Measurements from ENCODE around the gene SPPL2B.

GRCh38 chr19:2326699-2327360 lies 1.7 kb upstream of the SPPL2B start:
- TF ChIP-seq CTCF (conservative IDR thresholded peaks at IDR 0.05; ENCODE audit: low read depth in 2 of 2) = no peak
- TF ChIP-seq EZH2 (IDR thresholded peaks at IDR 0.05; ENCODE audit: low read depth, unreplicated experiment) = no peak
- no peak for TF ChIP-seq POLR2AphosphoS5 (IDR thresholded peaks at IDR 0.05; ENCODE audit: low read depth)
- TF ChIP-seq CREB1 (CRISPR knock-in tag; IDR thresholded peaks at IDR 0.05; ENCODE audit: low read depth) = no peak
